HL-60/S4 treated with phorbol 12-myristate 13-acetate at 8.2 ng/mL for 4 days and 3 days (cell line): Measurements from ENCODE around the gene PRKAG1.

Source experiments
- in situ Hi-C: fragments of 300-500 bp; cut with MboI; formaldehyde crosslinking; loops from 2 replicates; pipeline ENCODE4 v1.15.0; 2022; ENCODE audit warnings: low sequenced_read_pairs

PRKAG1 gene

GRCh38 chr12:48970702-48971334 is 47.8 kb downstream of the PRKAG1 start:
- in situ Hi-C loops = no loop called here

- in situ Hi-C loops = no loop called here
Observed at GRCh38 chr12:48969833-48970701, 48.5 kb downstream of the PRKAG1 start.

- in situ Hi-C loops = no loop called here
Observed at GRCh38 chr12:48969160-48969771, 49.3 kb downstream of the PRKAG1 start.

GRCh38 chr12:48968467-48968866 is 50.1 kb downstream of the PRKAG1 start:
- in situ Hi-C loops = no loop called here

GRCh38 chr12:48967991-48968390 is 50.6 kb downstream of the PRKAG1 start:
- in situ Hi-C loops = no loop called here

GRCh38 chr12:48966177-48966895 is 52.2 kb downstream of the PRKAG1 start:
- in situ Hi-C loops = no loop called here

- in situ Hi-C loops = no loop called here
Observed at GRCh38 chr12:48965298-48965838, 53.2 kb downstream of the PRKAG1 start.

GRCh38 chr12:48961801-48962200 is 56.8 kb downstream of the PRKAG1 start:
- in situ Hi-C loops = no loop called here

GRCh38 chr12:48961331-48961730 is 57.2 kb downstream of the PRKAG1 start:
- in situ Hi-C loops = no loop called here

- in situ Hi-C loops = no loop called here
Observed at GRCh38 chr12:48960834-48961233, 57.7 kb downstream of the PRKAG1 start.

- in situ Hi-C loops = no loop called here
Observed at GRCh38 chr12:48958049-48958388, 60.6 kb downstream of the PRKAG1 start.

- in situ Hi-C loops = no loop called here
Observed at GRCh38 chr12:48957141-48958048, 61.2 kb downstream of the PRKAG1 start, which contains the start of gene ARF3. TSS of gene ARF3 (minus strand) at chr12:48957487. CDS start at chr12:48941095, 16,392 bp downstream.

- in situ Hi-C loops = no loop called here
Observed at GRCh38 chr12:48956279-48957140, 62.1 kb downstream of the PRKAG1 start.

- in situ Hi-C loops = no loop called here
Observed at GRCh38 chr12:48954841-48955501, 63.6 kb downstream of the PRKAG1 start.

- in situ Hi-C loops = no loop called here
Observed at GRCh38 chr12:48954061-48954460, 64.5 kb downstream of the PRKAG1 start.

- in situ Hi-C loops = no loop called here
Observed at GRCh38 chr12:48952691-48953090, 65.9 kb downstream of the PRKAG1 start.
